Left renal cortex interstitium (tissue), 4 donors: Measurements from ENCODE around the gene TMED4. TPM values are rescaled to one million over a fixed set of nuclear protein-coding genes. Genes with fewer than 3 reads are reported as not detected.
"Not testable (repeated sequence)": the region's sequence is repeated elsewhere in the genome, so short reads cannot be mapped to it uniquely, and the experiment has no call there.

Experiments
- DNase-seq, 4 donors: peaks; one replicate each; pipeline ENCODE4 v3.0.0-alpha.2; 2013; ENCODE audit warnings: low read depth in 4 of 4, low spot score in 2 of 4, missing footprints in 1 of 4
- polyA plus RNA-seq, 4 donors: library from polyadenylated mRNA; unstranded; fragments of 120-200 nt; gene quantifications; one replicate each; pipeline ENCODE4 v1.2.1, GENCODE V29; 2013; ENCODE audit not compliant: insufficient read length in 4 of 4

Gene TMED4
- polyA plus RNA-seq, 4 donors = 128 to 176 (median 150) TPM

DNA sequence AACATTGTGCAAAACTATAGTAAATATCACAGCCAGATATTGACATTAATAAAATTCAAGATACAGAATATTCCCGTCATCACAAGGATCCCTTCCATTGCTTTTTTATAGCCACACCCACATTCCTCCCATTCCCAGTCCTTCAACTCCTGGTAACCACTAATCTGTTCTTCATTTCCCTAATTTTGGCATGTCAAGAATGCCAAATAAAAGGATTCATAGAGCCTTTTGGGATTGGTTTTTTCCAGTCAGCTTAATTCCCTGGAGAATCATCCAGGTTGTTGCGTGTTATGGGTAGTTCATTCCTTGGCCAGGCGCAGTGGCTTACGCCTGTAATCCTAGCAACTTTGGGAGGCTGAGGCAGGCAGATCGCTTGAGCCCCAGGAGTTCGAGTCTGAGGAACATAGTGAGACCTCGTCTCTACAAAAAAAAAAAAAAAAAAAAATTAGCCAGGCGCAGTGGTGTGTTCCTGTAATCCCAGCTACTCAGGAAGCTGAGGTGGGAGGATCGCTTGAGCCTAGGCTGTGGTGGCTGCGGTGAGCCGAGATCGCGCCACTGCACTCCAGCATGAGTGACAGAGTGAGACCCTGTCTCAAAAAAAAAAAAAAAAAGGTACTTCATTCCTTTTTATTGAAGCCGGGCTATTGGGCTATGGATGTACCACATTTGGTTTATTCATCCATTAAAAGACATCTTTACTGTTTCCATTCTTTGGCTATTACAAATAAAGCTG lies 27.1 kb upstream of the TMED4 start:
- DNase-seq = no peak

DNA sequence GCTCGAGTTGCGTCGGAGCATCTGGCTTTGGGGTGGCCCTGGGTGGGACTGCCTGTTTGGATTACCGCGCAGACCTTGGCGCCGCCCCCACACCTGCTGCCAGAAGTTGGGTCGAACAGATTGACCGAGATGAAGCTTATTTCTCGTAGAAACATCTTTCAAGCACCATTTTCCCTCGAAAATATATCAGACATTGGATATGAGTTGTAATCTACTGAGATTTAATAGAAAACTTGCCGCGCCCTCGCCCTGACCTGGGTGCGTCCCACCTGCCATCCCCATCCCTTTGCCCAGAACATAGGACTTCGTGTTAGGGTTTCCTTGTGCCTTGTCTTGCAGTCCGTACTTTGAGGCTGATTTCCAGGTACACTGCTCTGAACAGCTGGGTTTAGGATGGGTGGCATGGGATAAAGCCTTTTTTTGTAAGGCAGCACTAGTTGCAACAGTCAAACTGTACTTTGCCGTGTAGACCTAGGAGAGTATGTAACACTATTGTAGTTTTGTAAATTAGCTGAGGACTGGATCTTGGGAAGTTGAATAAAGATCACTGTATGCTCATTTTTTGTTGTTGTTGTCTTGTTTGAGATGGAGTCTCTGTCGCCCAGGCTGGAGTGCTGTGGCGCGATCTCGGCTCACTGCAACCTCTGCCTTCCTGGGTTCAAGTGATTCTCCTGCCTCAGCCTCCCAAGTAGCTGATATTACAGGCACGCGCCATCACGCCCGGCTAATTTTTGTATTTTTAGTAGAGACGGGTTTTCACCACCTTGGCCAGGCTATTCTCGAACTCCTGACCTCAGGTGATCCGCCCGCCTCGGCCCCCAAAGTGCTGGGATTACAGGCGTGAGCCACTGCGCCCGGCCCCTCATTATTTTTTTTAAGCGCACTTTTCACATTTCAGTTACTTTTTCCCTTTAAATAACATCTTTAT lies 25.4 kb upstream of the TMED4 start:
- DNase-seq = no peak

DNA sequence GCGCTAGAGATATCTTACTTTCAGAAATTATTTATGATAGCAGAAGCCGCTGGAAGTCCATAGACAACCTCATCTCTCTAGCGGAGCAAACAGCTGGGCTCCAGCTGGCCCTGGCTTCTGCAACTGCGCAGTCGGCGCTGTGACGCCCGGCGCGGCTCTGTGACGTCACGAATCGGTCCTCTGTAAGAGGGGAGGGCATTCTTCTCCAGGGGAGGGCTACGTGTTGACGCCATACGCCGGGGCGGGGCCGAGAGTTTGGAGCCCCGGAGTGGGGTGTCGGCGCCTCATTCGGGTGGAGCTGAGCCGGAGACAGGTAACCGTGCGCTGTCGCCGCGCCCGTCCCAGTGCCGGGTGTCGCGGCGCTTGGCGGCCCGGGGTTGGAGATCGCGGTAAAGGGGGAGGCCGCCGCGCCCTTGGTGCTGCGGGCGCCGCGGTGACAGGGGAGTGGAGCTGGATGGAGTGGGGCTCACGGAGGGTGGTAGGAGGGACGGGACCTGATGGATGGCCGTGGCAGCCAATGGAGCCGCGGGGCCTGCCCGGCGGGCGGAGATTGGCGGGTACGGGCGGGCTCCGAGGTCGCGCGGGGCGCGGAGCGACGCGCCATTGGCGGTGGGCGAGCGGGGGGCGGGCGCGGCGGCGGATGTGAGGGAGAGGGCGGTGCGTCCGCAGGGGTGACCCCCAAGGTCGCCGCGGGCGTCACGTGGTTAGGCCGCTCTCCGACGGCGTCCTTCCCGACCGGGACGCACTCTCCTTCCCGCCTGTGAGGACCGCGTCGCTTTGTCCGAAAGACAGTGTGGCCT lies 24.5 kb upstream of the TMED4 start, which contains the start of gene OGDH:
TSS of gene OGDH (plus strand) at position 287 of the 800 bp plus-strand sequence. CDS start 17,717 bp downstream, outside the sequence.
- DNase-seq = peak; percentile 96 to 99 (median 98)

DNA sequence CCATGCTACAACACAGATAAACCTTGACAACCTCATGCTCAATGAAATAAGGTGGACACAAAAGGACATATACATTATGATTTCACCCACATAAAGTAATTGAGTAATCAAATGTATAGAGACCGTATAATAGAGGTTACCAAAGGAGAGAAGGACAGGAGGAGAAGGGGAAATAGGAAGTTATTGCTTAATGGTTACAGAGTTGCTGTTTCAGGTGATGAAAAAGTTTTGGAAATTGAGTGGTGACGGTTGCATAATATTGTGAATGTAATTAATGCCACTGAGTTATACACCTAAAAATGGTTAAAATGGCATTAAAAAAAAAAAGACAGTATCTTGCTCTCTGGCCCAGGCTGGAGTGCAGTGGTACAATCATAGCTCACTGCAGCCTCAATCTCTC lies 22.9 kb upstream of the TMED4 start:
- no peak for DNase-seq

DNA sequence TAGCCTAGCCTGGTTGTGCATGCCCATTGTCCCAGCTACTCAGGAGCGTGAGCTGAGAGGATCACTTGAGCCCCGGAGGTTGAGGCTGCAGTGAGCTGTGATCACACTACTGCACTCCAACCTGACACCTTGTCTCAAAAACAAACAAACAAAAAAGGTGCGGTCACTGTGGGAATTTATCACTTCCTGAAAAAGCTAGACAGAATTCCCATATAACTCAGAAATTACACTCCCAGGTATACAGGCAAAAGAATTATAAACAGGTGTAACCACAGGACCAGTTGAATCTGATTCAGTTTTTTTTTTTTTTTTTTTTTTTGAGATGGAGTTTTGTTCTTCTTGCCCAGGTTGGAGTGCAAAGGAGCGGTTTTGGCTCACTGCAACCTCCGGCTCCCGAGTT lies 21.2 kb upstream of the TMED4 start:
- no peak for DNase-seq

DNA sequence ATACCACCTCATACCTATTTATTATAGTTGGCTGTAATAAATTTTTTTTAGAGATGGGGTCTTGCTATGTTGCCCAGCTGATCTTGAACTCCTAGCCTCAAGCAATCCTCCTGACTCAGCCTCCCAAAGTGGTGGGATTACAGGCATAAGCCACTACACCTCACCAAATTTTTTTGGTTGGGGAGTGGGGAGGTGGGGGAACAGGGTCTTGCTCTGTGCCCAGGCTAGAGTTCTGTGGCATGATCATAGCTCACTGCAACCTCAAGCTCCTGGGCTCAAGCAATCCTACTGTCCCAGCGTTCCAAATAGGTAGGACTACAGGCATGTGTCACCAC lies 20.5 kb upstream of the TMED4 start:
- DNase-seq = no peak

DNA sequence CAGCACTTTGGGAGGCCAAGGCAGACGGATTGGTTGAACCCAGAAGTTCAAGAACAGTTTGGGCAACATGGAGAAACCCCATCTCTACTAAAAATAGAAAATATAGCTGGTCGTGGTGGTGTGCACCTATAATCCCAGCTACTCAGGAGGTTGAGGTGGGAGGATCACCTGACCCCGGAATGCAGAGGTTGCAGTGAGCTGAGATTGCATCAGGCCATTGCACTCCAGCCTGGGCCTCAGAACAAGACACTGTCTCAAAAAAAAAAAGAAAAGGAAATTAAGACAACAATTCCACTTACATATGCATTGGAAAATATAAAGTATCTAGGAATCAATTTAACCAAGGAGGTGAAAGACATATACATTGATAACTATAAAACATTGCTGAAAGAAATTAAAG lies 17.2 kb upstream of the TMED4 start:
- no peak for DNase-seq

DNA sequence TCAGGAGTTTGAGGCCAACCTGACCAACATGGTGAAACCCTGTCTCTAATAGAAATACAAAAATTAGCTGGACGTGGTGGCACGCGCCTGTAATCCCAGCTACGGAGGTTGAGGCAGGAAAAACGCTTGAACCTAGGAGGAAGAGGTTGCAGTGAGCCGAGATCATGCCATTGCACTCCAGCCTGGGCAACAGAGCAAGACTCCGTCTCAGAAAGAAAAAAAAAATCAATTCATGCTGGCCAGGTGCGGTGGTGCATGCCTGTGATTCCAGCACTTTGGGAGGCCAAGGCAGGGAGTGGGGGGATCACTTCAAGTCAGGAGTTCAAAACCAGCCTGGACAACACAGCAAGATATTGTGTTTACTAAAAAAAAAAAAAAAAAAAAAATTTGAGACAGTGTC lies 15.2 kb upstream of the TMED4 start:
- not testable (repeated sequence) for DNase-seq

DNA sequence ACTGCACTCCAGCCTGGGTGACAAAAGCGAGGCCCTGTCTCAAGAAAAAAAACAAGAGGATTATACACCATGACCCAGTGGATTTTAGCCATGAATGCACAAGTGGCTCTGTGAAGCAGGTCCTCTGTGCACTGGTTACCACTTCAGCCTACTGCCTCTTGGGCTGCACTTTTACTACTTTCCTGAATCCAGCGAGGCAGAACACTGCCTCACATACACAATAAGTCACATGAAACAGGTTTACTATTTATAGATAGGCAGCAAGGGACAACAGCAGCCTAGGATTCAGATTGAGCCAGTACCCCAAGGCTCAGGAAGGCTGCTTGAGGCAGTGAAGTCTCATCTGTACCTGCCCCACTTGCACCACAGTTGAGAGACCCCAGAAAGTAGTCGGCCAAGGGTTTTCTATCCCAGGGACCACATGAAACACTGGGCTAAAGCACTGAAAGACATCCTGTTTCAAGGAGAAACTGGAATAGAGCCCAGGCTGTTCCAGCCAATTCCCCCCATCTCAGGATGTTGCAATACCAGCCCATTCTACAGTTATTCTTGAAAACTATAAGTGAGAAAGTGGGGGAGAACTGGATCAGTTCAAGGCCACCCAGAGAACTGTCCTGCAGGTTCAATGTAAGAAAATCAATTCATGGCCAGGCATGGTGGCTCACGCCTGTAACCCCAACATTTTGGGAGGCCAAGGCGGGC lies 14.1 kb upstream of the TMED4 start:
- DNase-seq = no peak

DNA sequence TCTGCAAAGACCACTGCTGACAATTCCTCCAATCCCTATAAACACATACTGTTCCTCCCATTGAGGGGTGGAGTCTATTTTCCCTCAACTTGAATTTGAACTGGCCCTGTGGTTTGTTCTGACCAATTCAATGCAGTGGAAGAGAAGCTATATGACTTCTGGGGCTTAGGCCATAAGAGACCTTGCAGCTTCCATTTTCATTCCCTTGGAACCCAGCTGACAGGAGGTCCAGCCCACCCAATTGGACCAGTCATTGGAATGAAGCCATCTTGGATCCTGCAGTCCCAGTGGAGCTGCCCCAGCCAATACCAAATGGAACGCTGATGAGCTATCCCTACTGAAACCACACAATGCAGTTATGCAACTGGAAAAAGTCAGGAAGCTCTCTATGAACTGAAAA lies 8.9 kb upstream of the TMED4 start:
- DNase-seq = no peak

DNA sequence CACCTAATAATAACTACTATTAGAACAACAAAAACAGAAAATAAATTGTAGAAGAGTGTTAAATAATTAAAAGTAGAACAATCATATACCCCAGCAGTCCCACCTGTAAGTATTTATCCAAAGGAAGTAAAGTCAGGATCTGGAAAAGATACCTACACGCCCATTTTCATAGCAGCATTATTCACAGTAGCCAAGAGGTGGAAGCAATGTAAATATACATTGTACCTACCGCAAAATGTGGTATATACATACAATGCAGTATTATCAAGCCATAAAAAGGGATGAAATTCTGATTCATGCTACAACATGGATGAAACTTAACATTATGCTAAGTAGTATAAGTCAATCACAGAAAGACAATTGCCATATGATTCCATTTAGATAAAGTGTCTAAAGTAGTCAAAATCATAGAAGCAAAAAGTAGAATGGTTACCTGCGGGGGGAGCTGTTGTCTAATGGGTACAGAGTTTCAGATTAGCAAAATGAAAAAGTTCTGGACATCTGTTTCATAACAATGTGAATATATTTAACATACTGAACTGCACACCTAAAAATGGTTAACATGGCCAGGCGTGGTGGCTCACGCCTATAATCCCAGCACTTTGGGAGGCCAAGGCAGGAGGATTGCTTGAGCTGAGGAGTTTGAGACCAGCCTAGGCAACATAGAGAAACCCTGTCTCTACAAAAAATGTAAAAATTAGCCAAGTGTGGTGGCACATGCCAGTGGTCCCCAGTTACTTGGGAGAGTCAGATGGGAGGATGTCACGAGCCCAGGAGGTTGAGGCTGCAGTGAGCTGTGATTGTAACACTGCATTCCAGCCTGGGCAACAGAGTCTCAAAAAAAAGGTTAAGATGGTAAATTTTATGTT lies 6.0 kb upstream of the TMED4 start:
- no peak for DNase-seq

DNA sequence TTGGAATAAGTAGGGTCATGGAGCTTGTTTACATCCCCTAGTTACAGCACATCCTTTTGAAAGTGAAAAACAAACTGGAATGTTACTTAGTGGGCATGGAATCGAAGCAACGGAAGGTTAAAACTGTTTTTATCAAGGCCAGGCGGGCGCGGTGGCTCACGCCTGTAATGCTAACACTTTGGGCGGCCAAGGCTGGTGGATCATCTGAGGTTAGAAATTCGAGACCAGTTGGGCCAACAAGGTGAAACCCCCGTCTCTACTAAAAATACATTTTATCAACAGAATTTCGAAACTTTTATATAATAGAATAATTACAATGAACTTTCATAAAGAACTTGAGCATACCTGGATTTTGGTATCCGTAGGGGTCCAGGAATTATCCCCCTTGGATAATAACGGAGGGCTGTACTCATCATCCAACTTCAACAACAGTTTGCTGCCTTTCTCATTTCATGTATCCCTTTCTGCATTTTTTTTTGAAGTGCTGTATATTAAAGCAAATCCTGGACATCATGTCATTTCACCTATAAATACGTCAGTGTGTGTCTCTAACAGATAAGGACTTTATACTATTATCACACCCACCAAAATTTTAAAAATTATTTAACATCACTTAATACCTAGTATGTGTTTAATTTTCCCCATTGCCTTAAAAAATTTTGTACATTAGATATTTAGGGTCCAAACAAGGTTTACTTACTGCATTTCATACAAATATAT lies 1.3 kb upstream of the TMED4 start:
- DNase-seq = no peak

DNA sequence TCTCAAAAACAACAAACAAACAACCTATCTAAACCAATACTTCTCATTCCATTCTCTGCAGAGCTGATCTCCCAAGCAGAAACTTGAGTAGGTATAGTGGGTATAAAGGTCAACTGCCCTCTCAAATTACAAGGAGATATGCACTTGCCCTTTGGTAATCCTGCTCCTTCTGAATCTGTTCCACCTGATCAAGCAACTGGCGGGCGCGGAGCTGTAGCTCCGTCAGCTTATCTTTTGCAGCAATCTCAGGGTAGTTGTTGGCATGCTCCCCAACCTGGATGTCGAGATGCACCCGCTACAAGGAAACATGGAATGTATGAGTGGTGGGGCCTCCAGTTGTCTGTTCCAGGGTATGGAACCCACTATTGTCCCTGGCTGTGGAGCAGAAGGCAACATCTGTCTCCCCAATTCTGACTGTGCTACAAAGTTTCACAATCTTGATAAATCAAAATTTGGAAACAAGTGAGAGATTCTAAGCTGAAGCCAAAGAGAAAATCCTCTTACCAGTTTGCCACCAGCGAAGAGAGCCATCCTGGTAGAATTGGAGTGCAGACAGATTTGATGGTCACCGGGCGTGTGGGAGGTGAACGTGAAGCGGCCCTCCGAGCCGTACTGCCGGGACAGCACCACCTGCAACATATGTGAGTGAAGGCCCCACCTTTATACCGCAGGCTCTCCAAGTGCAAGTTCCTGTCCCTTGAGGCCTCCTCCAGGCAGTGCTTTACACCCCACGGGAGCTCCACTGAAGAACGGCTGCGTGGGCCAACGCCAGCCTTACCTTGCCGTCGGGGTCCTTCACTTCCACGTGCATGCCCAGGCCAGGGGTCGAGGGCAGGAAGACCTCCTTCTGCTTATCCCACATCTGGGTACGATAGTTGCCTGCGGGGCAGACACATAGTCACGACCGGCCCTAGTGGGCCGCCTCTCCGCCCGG lies 819 bp downstream of the TMED4 start:
- DNase-seq = no peak

DNA sequence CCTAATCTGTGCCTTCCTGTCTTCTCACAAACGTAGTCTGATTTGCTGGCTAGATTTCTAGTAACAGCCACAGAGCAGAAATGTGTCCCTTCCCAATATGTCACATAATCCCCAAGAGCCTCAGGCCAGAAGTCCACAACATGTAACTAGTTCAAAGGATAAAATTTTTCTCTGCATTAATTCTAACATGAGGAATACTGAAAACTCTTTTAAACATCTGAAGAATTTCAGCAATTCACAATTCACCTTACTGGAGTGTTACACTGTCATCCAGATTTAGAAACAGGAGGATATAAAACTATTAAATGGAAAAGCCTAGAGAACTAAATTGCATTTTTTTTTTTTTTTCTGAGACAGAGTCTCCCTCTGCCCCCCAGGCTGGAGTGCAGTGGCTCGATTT lies 5.8 kb downstream of the TMED4 start:
- DNase-seq = no peak

DNA sequence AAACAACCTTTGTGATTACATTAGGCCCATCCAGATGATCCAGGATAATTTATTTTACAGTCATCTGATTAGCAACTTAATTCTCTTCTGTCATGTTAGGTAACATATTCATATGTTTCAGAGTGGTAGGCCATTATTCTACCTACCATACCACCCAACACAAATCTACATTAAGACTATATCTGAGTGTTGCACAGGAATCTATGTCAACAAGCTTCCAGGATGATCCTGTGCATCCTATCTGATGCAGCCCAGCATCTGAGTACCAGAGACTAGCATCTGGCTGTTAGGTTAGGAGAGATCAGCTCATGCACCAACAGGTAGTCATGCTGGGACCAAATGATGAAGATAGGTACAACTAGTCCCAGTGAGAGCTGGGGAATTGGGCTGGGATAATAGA lies 7.0 kb downstream of the TMED4 start:
- no peak for DNase-seq

DNA sequence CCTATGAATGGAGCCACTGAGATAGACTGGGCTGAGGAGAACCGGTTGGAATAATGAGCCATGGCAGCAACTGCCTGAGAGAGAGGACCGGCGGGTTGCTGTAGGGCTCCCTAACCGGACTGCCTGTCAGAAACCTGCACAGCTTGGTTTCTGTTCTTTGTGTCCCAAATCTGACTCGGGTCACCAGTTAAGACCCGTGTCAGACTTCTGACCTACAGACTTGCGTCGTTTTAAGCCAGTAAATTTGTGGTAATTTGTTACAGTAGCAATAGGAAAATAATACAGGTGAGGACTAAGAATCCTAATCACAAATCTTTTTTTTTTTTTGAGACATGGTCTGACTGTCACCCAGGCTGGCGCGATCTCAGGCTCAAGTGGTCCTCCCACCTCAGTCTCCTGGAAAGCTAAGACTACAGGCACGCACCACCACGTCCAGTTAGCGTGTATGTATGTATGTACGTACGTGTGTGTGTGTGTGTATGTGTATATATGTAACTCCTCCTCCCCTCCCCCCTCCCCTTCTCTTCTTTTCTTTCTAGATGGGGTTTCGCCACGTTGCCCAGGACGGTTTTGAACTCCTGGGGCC lies 7.7 kb downstream of the TMED4 start:
- no peak for DNase-seq
